CD1c-positive myeloid dendritic cell (primary cell): ENCODE measurements around the gene OLIG2.

Source experiments
- DNase-seq: peaks from one replicate; pipeline ENCODE4 v3.0.0-alpha.2; 2016; ENCODE audit errors: extremely low spot score

OLIG2 gene

DNA sequence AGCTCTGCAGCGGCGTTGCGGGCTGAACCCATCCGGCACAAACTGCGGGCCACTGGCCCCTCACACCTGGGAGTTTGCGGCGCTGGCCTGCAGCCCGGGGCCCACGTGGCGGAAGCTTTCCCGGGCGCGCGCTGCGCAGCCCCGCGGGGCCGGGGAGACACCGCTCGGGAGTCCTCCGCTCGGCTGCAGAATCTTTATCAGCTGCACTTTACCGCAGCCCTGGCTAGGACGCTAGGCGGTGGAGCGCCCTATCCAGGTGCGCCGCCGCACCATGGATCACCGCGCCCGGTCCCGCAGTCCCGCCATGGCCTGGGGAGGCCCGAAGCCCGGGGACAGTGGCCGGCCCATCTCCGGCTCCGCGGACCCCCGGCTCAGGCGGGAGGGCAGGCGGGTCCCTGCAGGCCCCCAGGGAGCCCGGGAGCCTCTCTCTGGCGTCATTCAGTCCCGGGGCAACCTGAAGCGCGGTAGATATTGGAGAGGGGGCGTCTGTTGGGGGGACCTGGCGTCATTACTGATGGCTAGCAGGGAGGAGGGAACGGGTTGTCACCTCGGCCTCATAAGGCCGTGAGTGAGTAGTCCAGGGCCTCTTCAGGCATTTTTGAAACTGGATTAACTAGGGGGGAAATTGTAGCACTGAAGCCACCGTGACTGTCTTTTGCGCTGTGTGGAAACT lies 5.7 kb upstream of the OLIG2 start:
- no peak for DNase-seq

GRCh38 chr21:33020558-33021100 lies 5.1 kb upstream of the OLIG2 start:
- DNase-seq = no peak

- no peak for DNase-seq
These were observed 4.6 kb upstream of the OLIG2 start for GRCh38 chr21:33021150-33021549.

- DNase-seq = no peak
These were observed 4.1 kb upstream of the OLIG2 start for GRCh38 chr21:33021667-33022066.

GRCh38 chr21:33022489-33022827 lies 3.3 kb upstream of the OLIG2 start:
- no peak for DNase-seq

DNA sequence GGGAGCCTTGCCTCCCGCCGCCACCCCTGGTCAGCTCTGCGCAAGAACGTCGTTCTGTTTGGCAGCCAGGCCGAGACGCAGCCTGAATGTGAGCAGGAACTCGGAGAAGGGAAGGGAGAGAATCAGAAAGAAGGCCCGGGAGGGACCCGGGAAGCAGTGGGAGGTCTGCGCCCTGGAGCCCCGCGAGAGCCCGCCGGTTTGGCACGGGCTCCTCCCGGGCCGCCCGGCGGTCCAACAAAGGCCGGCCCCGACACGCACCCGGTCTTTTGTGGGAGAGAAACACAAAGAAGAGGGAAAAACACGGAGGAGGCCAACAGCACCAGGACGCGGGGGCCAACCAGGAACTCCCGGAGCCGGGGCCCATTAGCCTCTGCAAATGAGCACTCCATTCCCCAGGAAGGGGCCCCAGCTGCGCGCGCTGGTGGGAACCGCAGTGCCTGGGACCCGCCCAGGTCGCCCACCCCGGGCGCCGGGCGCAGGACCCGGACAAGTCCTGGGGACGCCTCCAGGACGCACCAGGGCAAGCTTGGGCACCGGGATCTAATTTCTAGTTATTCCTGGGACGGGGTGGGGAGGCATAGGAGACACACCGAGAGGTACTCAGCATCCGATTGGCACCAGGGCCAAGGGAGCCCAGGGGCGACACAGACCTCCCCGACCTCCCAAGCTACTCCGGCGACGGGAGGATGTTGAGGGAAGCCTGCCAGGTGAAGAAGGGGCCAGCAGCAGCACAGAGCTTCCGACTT lies 2.7 kb upstream of the OLIG2 start:
- DNase-seq = no peak

DNA sequence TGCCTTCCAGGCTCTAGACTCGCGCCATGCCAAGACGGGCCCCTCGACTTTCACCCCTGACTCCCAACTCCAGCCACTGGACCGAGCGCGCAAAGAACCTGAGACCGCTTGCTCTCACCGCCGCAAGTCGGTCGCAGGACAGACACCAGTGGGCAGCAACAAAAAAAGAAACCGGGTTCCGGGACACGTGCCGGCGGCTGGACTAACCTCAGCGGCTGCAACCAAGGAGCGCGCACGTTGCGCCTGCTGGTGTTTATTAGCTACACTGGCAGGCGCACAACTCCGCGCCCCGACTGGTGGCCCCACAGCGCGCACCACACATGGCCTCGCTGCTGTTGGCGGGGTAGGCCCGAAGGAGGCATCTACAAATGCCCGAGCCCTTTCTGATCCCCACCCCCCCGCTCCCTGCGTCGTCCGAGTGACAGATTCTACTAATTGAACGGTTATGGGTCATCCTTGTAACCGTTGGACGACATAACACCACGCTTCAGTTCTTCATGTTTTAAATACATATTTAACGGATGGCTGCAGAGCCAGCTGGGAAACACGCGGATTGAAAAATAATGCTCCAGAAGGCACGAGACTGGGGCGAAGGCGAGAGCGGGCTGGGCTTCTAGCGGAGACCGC lies 2.0 kb upstream of the OLIG2 start:
- DNase-seq = no peak

DNA sequence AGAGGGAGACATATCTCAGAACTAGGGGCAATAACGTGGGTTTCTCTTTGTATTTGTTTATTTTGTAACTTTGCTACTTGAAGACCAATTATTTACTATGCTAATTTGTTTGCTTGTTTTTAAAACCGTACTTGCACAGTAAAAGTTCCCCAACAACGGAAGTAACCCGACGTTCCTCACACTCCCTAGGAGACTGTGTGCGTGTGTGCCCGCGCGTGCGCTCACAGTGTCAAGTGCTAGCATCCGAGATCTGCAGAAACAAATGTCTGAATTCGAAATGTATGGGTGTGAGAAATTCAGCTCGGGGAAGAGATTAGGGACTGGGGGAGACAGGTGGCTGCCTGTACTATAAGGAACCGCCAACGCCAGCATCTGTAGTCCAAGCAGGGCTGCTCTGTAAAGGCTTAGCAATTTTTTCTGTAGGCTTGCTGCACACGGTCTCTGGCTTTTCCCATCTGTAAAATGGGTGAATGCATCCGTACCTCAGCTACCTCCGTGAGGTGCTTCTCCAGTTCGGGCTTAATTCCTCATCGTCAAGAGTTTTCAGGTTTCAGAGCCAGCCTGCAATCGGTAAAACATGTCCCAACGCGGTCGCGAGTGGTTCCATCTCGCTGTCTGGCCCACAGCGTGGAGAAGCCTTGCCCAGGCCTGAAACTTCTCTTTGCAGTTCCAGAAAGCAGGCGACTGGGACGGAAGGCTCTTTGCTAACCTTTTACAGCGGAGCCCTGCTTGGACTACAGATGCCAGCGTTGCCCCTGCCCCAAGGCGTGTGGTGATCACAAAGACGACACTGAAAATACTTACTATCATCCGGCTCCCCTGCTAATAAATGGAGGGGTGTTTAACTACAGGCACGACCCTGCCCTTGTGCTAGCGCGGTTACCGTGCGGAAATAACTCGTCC lies 1.3 kb upstream of the OLIG2 start:
- peak; percentile 46 for DNase-seq

GRCh38 chr21:33025106-33025488 lies 638 bp upstream of the OLIG2 start:
- no peak for DNase-seq

DNA sequence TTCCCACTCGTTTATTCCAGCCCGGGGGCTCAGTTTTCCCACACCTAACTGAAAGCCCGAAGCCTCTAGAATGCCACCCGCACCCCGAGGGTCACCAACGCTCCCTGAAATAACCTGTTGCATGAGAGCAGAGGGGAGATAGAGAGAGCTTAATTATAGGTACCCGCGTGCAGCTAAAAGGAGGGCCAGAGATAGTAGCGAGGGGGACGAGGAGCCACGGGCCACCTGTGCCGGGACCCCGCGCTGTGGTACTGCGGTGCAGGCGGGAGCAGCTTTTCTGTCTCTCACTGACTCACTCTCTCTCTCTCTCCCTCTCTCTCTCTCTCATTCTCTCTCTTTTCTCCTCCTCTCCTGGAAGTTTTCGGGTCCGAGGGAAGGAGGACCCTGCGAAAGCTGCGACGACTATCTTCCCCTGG lies 716 bp downstream of the OLIG2 start:
- DNase-seq = no peak

DNA sequence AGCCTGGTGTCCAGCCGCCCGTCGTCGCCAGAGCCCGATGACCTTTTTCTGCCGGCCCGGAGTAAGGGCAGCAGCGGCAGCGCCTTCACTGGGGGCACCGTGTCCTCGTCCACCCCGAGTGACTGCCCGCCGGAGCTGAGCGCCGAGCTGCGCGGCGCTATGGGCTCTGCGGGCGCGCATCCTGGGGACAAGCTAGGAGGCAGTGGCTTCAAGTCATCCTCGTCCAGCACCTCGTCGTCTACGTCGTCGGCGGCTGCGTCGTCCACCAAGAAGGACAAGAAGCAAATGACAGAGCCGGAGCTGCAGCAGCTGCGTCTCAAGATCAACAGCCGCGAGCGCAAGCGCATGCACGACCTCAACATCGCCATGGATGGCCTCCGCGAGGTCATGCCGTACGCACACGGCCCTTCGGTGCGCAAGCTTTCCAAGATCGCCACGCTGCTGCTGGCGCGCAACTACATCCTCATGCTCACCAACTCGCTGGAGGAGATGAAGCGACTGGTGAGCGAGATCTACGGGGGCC lies 1.2 kb downstream of the OLIG2 start:
- no peak for DNase-seq

DNA sequence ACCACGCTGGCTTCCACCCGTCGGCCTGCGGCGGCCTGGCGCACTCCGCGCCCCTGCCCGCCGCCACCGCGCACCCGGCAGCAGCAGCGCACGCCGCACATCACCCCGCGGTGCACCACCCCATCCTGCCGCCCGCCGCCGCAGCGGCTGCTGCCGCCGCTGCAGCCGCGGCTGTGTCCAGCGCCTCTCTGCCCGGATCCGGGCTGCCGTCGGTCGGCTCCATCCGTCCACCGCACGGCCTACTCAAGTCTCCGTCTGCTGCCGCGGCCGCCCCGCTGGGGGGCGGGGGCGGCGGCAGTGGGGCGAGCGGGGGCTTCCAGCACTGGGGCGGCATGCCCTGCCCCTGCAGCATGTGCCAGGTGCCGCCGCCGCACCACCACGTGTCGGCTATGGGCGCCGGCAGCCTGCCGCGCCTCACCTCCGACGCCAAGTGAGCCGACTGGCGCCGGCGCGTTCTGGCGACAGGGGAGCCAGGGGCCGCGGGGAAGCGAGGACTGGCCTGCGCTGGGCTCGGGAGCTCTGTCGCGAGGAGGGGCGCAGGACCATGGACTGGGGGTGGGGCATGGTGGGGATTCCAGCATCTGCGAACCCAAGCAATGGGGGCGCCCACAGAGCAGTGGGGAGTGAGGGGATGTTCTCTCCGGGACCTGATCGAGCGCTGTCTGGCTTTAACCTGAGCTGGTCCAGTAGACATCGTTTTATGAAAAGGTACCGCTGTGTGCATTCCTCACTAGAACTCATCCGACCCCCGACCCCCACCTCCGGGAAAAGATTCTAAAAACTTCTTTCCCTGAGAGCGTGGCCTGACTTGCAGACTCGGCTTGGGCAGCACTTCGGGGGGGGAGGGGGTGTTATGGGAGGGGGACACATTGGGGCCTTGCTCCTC lies 1.9 kb downstream of the OLIG2 start:
- DNase-seq = no peak

GRCh38 chr21:33028287-33028670 lies 2.5 kb downstream of the OLIG2 start:
- no peak for DNase-seq

- DNase-seq = peak; percentile 53
These were observed 3.1 kb downstream of the OLIG2 start for GRCh38 chr21:33028773-33029384.

GRCh38 chr21:33029385-33029921 lies 3.7 kb downstream of the OLIG2 start:
- no peak for DNase-seq

- no peak for DNase-seq
These were observed 4.3 kb downstream of the OLIG2 start for GRCh38 chr21:33029975-33030461.

DNA sequence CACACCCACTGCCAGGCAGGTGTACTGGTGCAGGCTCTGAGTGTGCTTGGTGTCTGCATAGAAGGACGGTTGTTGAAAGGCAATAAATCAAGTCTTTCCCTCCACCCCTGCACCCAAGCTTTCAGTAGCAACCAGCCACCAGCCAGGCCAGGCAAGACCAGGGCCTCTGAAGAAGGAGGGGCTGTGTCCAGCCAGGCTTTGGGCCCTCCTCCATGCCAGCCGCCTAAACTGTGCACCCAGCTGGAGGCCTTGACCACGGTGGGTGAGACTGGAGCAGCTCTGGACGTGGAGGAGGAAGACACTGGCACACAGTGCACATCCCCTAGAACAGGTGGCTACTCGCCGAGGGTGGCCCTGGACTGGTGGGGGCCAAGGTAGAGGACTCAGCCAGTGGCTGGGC lies 4.9 kb downstream of the OLIG2 start:
- no peak for DNase-seq

GRCh38 chr21:33031152-33031911 lies 5.6 kb downstream of the OLIG2 start:
- DNase-seq = no peak

DNA sequence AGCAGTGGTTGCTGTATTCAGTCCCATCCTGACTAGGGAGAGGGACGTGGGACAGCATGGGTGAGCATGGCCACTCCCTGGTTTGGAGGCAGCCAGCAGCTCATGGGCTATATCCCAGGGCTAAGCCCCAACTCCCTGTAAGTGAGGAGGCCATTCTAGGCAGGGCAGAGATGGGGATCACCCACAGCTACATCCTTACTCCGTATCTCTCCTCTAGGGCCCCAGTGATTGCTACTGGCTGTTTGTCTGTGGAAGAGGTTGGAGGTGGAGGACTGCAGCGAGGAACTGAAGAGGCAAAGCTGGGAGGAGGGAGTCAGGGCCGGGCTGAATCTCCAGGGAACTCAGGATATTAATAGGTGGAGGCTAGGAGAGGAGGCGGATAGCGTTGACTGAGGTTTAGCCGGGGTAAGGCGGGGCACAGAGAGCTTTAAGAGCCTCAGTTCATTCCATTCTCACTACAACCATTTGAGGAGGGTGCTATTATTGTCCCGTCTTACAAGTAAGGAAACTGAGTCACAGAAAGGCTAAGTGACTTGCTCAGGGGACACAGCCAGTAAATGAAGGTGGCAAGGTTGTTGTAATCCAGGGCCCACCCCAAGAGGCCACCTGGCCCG lies 6.8 kb downstream of the OLIG2 start:
- DNase-seq = no peak
